SU-DHL-6 (cell line): ENCODE measurements around the gene ANGPTL7.

ENCODE experiments used
- H2AFZ ChIP-seq: fragments of 200-600 bp; sonication (generic); 2 replicates; pipeline ENCODE4 v1.6.1; 2014; ENCODE audit warnings: low read depth, mild to moderate bottlenecking, moderate library complexity, mixed read lengths, antibody characterized with exemption, low read length; ENCODE audit not compliant: severe bottlenecking
- H3F3A ChIP-seq: fragments of 200-600 bp; shearing (Covaris generic); 2 replicates; pipeline ENCODE4 v1.6.0; 2016; ENCODE audit warnings: antibody characterized with exemption, mild to moderate bottlenecking; ENCODE audit not compliant: insufficient read depth
- H3K27ac ChIP-seq: fragments of 200-600 bp; sonication (generic); 2 replicates; pipeline ENCODE4 v1.5.1; 2016; ENCODE audit warnings: low read depth, mild to moderate bottlenecking, low read length, moderate library complexity, mixed read lengths
- H3K27me3 ChIP-seq: fragments of 200-600 bp; sonication (generic), shearing (Covaris generic); 2 replicates; pipeline ENCODE4 v1.6.0; 2014; ENCODE audit warnings: mild to moderate bottlenecking, low read length
- H3K36me3 ChIP-seq: fragments of 200-600 bp; sonication (generic); 2 replicates; pipeline ENCODE4 v1.6.1; 2014; ENCODE audit warnings: mild to moderate bottlenecking, low read length, mixed read lengths
- H3K4me2 ChIP-seq: fragments of 300-600, 200-600 bp; shearing (Covaris generic), sonication (generic); 2 replicates; pipeline ENCODE4 v1.6.0; 2014; ENCODE audit warnings: low read length, low read depth, mild to moderate bottlenecking; ENCODE audit not compliant: poor library complexity, severe bottlenecking
- H3K4me3 ChIP-seq: fragments of 200-600 bp; sonication (generic); 2 replicates; pipeline ENCODE4 v1.5.1; 2014; ENCODE audit warnings: antibody characterized with exemption, low read length, mild to moderate bottlenecking, mixed read lengths; ENCODE audit not compliant: insufficient read depth, poor library complexity, severe bottlenecking
- H3K79me2 ChIP-seq: fragments of 200-600 bp; sonication (generic); 2 replicates; pipeline ENCODE4 v1.6.1; 2014; ENCODE audit warnings: mild to moderate bottlenecking, low read length, moderate library complexity; ENCODE audit not compliant: insufficient read depth
- H3K9ac ChIP-seq: fragments of 200-600 bp; sonication (generic); 2 replicates; pipeline ENCODE4 v1.7.0; 2014; ENCODE audit warnings: mild to moderate bottlenecking, low read length
- H3K9me2 ChIP-seq: fragments of 200-600 bp; sonication (generic); replicated peaks from 2 replicates; pipeline ENCODE4 v1.6.1; 2014; ENCODE audit warnings: low read length; ENCODE audit not compliant: insufficient read depth
- H3K9me3 ChIP-seq: fragments of 200-600 bp; sonication (generic); 2 replicates; pipeline ENCODE4 v1.6.1; 2014; ENCODE audit warnings: low read length, mixed read lengths; ENCODE audit not compliant: insufficient read depth
- H4K20me1 ChIP-seq: fragments of 200-600 bp; sonication (generic); 2 replicates; pipeline ENCODE4 v1.6.1; 2014; ENCODE audit warnings: low read depth, mild to moderate bottlenecking, antibody characterized with exemption, low read length, moderate library complexity, mixed read lengths
- CTCF ChIP-seq: fragments of 200-600 bp; sonication (generic); IDR thresholded peaks from one replicate; pipeline ENCODE4 v1.5.1; 2017; ENCODE audit warnings: antibody characterized with exemption, mild to moderate bottlenecking, low read length, moderate library complexity; ENCODE audit not compliant: insufficient read depth, poor library complexity, severe bottlenecking
- EZH2phosphoT487 ChIP-seq: fragments of 200-600 bp; sonication (generic), shearing (Covaris generic); conservative IDR thresholded peaks from 2 replicates; pipeline ENCODE4 v1.6.1; 2018; ENCODE audit warnings: mild to moderate bottlenecking, antibody characterized with exemption, low read length, moderate library complexity, mixed read lengths

Gene ANGPTL7

GRCh38 chr1:11237356-11237755 lies 48.2 kb downstream of the ANGPTL7 start:
- H3K36me3 ChIP-seq = peaks cover 17% of the 10 kb centered on the region
- no peaks in the 10 kb centered on the region for H3K9me2 ChIP-seq
- H3K9ac ChIP-seq = no peak overlapping the region
- H3K27ac ChIP-seq = no peak overlapping the region
- no peaks in the 10 kb centered on the region for H4K20me1 ChIP-seq
- H3K9me3 ChIP-seq = no peaks in the 10 kb centered on the region
- no peak overlapping the region for H3K4me3 ChIP-seq
- H3F3A ChIP-seq = no peaks in the 10 kb centered on the region
- TF ChIP-seq CTCF (no peak), EZH2phosphoT487 (no peak)
- no peak overlapping the region for H3K4me2 ChIP-seq
- H2AFZ ChIP-seq = no peak overlapping the region
- no peaks in the 10 kb centered on the region for H3K79me2 ChIP-seq
- no peaks in the 10 kb centered on the region for H3K27me3 ChIP-seq

- no peaks in the 10 kb centered on the region for H3F3A ChIP-seq
- H3K27ac ChIP-seq = no peak overlapping the region
- H3K9me3 ChIP-seq = no peaks in the 10 kb centered on the region
- no peak for TF ChIP-seq EZH2phosphoT487
- no peak for TF ChIP-seq CTCF
- H3K9ac ChIP-seq = no peak overlapping the region
- no peaks in the 10 kb centered on the region for H3K9me2 ChIP-seq
- no peak overlapping the region for H2AFZ ChIP-seq
- H3K79me2 ChIP-seq = no peaks in the 10 kb centered on the region
- peaks cover 17% of the 10 kb centered on the region for H3K36me3 ChIP-seq
- no peak overlapping the region for H3K4me3 ChIP-seq
- no peaks in the 10 kb centered on the region for H3K27me3 ChIP-seq
- no peaks in the 10 kb centered on the region for H4K20me1 ChIP-seq
- H3K4me2 ChIP-seq = no peak overlapping the region
Observed at GRCh38 chr1:11238311-11238710, 49.2 kb downstream of the ANGPTL7 start.

- H3F3A ChIP-seq = no peaks in the 10 kb centered on the region
- no peak overlapping the region for H3K27ac ChIP-seq
- H3K4me2 ChIP-seq = no peak overlapping the region
- H3K9me3 ChIP-seq = no peaks in the 10 kb centered on the region
- H2AFZ ChIP-seq = no peak overlapping the region
- H3K9ac ChIP-seq = no peak overlapping the region
- H3K27me3 ChIP-seq = no peaks in the 10 kb centered on the region
- H4K20me1 ChIP-seq = no peaks in the 10 kb centered on the region
- no peaks in the 10 kb centered on the region for H3K9me2 ChIP-seq
- H3K79me2 ChIP-seq = no peaks in the 10 kb centered on the region
- TF ChIP-seq EZH2phosphoT487 = no peak
- no peak for TF ChIP-seq CTCF
- peaks cover 11% of the 10 kb centered on the region for H3K36me3 ChIP-seq
- H3K4me3 ChIP-seq = no peak overlapping the region
Observed at GRCh38 chr1:11245248-11245647, 56.1 kb downstream of the ANGPTL7 start.
